NCI-H1105 treated with DMSO at 0.1 percent for 48 hours (cell line): ENCODE measurements around the gene ANKRD44.
A peak's percentile ranks its signal among the peaks of the same experiment; 100 is the strongest.

Source experiments
- DNase-seq: peaks from one replicate; lab custom pipeline; 2025; lab: John Stamatoyannopoulos, UW

Gene ANKRD44

GRCh38 chr2:197207598-197207997, 103.0 kb downstream of the ANKRD44 start:
- DNase-seq = no peak

GRCh38 chr2:197207106-197207505, 103.5 kb downstream of the ANKRD44 start:
- no peak for DNase-seq

DNA sequence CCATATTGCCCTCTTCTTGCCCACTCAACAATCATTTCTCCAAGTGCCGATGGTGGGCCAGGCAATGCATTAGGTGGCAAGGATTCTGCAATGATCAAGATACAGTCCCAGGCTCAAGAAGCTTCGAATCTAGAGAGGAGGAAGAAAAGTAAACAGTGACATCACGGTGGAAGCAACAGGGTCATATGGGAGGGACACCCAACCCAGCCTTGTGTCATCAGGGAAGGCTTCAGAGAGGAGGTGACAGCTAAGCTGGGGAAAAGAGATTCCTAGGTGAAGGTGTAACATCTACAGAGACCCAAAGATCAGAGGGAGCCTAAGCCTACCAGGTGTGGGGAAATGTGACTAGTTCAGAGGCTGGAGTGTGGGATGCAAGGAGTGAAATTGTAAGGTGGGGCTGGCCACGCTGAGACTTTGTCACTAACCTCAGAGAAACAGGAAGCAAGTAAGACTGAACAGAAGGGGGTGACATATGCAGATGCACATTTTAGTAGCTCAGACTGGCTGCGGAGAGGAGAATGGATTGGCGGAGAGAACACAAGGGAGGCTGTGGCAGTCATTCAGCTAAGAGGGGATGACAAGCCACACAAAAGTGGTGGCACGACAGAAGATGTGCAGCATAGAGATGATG, 104.9 kb downstream of the ANKRD44 start:
- DNase-seq = no peak

GRCh38 chr2:197204519-197205250, 105.9 kb downstream of the ANKRD44 start:
- no peak for DNase-seq

GRCh38 chr2:197201874-197202273, 108.7 kb downstream of the ANKRD44 start:
- peak; percentile 42 for DNase-seq

DNA sequence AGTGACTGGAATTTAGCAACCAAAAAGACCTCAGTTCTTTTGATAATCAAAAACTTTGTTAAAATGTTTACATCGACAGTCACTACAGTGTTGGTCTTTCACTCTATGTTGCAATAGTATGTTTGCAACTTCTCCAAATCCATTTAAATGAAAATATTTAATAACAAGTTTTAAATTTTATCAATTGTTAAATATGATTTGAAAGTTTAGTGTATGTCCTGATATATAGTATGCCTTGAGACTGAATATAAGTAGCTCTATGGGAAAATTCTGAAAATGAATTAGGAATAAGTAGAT, 109.9 kb downstream of the ANKRD44 start:
- DNase-seq = no peak

DNA sequence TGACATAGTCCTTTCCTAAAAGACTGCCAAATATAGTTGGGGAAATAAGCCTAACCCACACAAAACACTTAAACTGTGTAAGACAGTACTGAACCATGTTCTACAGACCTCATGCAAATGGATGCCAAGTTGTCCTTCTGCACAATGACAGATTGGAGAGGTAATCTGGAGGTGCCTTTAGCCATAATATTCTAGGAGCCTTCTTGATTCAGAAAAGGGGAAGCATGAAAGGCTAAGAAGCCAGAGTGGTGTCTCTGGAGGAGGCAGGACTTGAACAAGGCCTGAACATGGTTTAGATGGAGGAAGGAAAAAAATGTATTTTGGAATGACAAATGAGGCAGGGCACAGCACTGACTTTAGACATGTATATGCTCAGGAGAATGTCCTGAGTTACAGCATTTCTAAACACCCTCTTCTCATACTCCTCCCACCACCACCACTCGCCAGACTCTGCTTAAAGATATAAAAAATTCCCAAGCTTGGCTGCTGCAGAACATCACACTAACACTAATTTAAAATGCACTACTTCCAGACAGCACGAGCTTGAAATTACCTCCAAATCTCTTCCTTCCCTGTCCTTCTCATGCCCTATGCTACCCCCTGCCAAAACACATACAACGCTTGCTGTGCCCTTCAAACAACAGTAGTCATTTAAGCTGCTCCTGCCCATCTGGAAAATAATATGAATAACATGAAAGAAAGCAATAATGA, 110.4 kb downstream of the ANKRD44 start:
- no peak for DNase-seq

- no peak for DNase-seq
Observed at GRCh38 chr2:197198890-197199289, 111.7 kb downstream of the ANKRD44 start.

- no peak for DNase-seq
Observed at GRCh38 chr2:197197895-197198311, 112.7 kb downstream of the ANKRD44 start.

DNA sequence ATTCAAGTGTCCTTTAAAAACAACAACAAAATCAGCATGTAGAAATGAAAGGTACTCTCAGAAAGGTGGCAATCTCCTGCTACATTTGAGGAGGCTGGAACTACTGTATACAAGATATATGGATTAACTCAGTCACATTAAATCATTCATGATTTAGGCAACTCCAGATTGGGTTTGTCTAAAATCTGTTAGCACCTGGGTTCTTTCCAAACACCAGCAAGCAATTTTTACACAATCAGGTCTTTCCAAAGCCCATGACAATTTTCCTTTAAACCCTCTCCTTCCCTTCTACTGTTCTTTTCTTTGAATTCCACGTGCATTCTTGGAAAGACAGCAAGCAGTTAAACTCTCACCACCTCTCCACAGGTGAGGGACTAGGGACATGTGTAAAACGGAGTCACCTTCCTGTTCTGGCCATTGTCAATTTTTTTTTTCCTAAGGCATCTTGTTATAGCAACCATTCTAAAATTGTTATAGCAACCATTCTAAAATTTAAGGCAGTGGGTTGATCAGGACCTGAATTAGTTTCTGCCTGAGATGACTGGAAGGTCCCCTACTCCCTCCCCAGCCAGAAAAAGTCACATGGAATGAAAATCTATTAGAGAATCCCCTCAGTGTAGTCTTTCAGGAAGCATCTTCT, 113.9 kb downstream of the ANKRD44 start:
- DNase-seq = no peak

GRCh38 chr2:197195518-197195917, 115.1 kb downstream of the ANKRD44 start:
- no peak for DNase-seq

GRCh38 chr2:197191940-197192322, 118.6 kb downstream of the ANKRD44 start:
- DNase-seq = no peak

DNA sequence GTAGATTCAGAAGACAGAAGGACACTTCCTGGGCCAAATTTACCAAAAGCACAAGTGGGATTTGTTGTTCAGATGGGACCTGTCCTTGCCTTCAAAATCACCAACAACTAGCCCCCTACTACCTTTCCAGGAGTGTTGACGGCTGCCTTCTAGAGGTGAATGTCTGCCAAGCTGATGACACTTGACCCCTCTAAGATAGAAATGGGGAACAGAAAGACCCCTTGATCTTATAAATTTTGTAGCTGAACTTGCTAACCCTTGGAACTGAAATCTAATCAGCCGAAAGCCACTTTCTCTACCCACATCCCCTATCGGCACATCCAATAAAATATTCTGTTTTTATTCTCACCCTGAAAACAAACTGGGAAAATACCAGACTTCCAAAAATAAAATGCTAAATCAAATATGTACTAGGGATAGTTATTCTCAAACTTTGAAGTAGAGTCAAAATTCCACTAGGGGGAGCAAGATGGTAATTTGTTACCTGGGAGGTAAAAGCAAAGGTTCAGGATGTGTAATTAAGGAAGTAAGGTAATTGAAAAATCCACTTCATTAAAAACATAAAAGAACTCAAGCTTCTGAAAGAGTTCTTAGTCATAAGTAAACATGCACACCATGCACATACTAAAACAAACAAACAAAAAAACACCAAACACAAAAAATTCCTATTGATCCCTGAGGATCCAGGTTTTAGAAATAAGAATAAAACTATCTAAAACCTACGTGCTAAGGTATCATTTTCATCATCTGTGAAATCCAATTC, 119.2 kb downstream of the ANKRD44 start:
- peak; percentile 56 for DNase-seq

GRCh38 chr2:197190100-197190432, 120.5 kb downstream of the ANKRD44 start:
- DNase-seq = no peak

GRCh38 chr2:197189426-197190099, 121.0 kb downstream of the ANKRD44 start:
- DNase-seq = no peak

GRCh38 chr2:197185676-197186075, 124.9 kb downstream of the ANKRD44 start:
- no peak for DNase-seq

DNA sequence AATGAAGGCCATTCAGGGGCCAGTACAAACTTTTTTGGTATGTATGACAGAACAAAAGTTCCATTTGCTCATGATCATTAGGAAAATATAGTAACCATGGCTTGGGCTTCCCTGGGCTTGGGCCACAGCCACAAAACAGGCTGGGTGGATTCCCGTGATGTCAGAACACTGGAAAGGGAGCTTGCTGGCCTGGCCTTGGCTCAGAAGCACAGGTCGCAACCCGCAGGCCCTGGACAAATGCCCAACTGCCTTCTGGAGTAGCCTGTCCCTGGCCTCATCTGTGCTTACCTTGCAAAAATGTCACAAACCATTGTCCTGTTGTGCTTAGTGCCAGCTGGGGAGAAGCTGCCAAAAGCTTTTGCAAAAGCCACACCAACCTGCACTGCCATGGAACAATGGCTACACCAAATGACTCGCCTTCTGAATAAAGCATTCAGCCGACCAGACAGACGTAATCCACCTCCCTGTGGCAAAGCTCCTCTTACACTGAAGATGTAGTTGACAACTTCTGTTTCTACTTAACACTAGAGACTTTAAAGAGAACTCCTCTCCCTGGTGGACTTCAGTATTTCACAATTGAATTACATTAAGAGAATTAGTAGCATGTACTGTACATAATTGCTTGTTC, 125.5 kb downstream of the ANKRD44 start:
- DNase-seq = no peak

DNA sequence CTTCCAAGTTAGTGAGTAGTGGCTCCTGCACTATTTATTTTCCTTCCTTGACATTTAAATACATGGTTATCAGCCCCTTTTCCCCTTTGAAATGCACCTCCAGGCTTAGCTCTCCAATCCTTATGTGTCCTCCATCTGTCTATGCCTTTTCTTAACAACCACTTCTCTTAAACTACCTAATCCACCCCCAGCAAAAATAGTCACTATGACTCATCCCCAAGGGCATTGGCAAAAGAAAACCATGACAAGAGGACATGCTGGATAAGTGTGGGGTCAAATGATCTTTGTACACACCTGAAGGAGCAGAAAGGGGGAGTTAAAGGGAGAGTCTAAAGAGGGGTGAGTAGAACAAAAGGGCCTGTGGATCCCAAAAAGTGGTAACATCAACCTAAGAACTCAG, 127.2 kb downstream of the ANKRD44 start:
- no peak for DNase-seq

DNA sequence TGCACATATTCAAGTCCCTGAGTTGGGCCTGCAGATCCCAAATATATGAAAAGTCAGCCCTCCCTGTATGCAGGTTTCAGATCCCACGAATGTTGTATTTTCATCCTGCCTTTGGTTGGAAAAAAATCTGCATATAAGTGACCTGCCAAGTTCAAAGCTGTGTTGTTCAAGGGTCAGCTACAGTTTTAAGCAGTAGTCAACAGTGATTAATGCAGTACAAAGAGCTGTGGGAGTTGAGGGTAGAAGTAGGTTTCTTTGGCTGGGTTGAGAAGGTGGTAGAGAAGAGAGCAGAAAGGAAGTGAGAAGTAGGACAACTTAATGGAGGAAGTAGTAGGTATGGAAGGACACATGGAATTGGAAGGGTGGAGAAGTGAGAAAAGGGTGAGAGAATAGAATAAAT, 127.9 kb downstream of the ANKRD44 start:
- DNase-seq = no peak

DNA sequence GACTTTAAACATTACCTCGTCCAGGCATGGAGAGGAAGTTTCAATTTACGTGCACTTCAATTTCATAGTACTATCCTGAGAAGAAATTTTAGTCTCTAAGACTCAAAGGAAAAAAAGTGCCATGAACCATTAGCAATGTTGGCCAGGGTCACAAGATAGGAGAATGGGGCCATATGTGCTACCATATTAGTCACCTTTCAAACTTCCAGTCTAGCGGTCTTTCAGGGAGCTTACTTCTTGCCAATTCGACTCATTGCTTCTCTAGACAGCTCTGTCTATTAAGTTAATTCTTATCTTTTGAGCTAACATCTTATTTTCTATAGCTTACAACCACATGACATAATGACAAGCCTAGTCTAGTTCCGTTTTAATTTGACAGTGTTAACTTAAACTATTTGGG, 129.1 kb downstream of the ANKRD44 start:
- no peak for DNase-seq
